PFSK-1 (cell line): ENCODE results near the gene RSF1.

Source experiments
- FOXP2 ChIP-seq: optimal IDR thresholded peaks from 2 replicates; pipeline ENCODE3; 2011; ENCODE audit warnings: borderline replicate concordance, control low read depth, inconsistent platforms; ENCODE audit not compliant: insufficient read depth; ENCODE audit errors: extremely low read length, extremely low read depth
- POLR2AphosphoS5 ChIP-seq: IDR thresholded peaks from 2 replicates; pipeline ENCODE4 v1.6.1; 2012; ENCODE audit warnings: low read depth, mild to moderate bottlenecking, control low read depth, low read length, moderate library complexity
- SIN3A ChIP-seq: IDR thresholded peaks from 2 replicates; pipeline ENCODE4 v1.6.1; 2012; ENCODE audit warnings: mild to moderate bottlenecking, low read length, moderate library complexity, borderline replicate concordance; ENCODE audit not compliant: insufficient read depth
- TAF1 ChIP-seq: IDR thresholded peaks from 2 replicates; pipeline ENCODE4 v1.6.1; 2012; ENCODE audit warnings: low read length, control low read depth, borderline replicate concordance; ENCODE audit not compliant: insufficient read depth
- TF ChIP-seq, protein P1 (sequence below), 2 experiments: IDR thresholded peaks; 2 replicates each; pipeline versions ENCODE4 v1.6.1 to v1.8.0; 2011 to 2012; ENCODE audit warnings: low read depth in 2 of 2, low read length in 2 of 2, control low read depth in 1 of 2, inconsistent platforms in 1 of 2, mild to moderate bottlenecking in 1 of 2, moderate library complexity in 1 of 2; ENCODE audit not compliant: insufficient read depth in 1 of 2

RSF1 gene

DNA sequence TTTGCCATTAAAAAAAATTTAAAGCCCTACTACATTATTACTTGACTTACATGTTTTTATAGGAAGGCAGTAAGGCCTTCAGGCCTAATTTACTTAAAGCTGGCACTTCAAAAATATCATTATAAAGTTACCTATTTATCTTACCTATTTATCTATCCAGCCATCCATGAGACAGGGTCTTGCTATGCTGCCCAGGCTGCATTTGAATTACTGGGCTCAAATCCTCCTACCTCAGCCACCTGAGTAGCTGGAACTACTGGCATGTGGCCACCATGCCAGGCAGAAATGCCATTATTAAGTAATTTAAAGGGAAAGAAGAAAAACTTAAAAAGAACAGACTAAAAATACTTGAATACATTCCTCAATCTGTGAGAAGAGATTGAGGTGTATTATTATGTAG, 122.7 kb downstream of the RSF1 start:
- TF ChIP-seq SIN3A (no peak), TAF1 (no peak), POLR2AphosphoS5 (no peak), FOXP2 (no peak)
- TF ChIP-seq, protein P1, sequence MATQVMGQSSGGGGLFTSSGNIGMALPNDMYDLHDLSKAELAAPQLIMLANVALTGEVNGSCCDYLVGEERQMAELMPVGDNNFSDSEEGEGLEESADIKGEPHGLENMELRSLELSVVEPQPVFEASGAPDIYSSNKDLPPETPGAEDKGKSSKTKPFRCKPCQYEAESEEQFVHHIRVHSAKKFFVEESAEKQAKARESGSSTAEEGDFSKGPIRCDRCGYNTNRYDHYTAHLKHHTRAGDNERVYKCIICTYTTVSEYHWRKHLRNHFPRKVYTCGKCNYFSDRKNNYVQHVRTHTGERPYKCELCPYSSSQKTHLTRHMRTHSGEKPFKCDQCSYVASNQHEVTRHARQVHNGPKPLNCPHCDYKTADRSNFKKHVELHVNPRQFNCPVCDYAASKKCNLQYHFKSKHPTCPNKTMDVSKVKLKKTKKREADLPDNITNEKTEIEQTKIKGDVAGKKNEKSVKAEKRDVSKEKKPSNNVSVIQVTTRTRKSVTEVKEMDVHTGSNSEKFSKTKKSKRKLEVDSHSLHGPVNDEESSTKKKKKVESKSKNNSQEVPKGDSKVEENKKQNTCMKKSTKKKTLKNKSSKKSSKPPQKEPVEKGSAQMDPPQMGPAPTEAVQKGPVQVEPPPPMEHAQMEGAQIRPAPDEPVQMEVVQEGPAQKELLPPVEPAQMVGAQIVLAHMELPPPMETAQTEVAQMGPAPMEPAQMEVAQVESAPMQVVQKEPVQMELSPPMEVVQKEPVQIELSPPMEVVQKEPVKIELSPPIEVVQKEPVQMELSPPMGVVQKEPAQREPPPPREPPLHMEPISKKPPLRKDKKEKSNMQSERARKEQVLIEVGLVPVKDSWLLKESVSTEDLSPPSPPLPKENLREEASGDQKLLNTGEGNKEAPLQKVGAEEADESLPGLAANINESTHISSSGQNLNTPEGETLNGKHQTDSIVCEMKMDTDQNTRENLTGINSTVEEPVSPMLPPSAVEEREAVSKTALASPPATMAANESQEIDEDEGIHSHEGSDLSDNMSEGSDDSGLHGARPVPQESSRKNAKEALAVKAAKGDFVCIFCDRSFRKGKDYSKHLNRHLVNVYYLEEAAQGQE (IDR thresholded peaks at IDR 0.05; ENCODE audit: insufficient read depth in 1 of 2, low read depth in 2 of 2, low read length in 2 of 2) = no peak

DNA sequence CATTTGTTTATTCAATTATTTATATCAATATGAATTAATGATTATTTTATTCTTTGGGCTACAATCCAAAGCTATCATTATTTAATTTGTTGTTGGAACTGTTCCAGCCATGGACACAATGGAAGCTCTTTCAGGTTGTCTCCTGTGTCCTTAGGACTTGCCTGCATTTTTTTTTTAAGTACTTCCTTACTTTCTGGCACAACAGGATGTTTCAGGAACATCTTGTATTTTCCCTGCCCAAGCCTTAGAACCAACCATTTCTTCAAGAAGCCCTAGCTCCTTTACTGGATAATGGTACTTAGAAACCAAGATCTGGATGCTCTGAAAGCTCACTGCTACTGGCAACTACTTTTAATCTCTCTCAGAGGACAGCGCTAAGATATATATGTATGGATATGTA, 125.1 kb downstream of the RSF1 start:
- no peak for TF ChIP-seq FOXP2
- no peak for TF ChIP-seq TAF1
- TF ChIP-seq, protein P1 (IDR thresholded peaks at IDR 0.05; ENCODE audit: insufficient read depth in 1 of 2, low read depth in 2 of 2, low read length in 2 of 2) = no peak
- TF ChIP-seq POLR2AphosphoS5 = no peak
- no peak for TF ChIP-seq SIN3A

DNA sequence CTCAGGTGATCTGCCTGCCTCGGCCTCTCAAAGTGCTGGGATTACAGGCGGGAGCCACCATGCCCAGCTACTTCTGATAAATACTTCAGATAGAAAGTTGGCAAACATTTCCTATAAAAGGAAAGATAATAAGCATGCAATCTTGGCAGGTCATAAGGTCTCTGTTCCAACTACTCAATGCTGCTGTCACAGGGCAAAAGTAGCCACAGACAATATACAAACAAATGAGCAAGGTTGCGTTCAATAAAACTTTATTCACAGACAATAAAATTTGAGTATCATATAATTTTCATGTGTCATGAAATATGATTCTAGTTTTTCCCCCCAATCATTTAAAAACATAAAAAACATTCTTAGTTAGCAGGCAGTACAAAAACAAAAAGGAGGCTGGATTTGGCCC, 129.9 kb downstream of the RSF1 start:
- TF ChIP-seq, protein P1 (IDR thresholded peaks at IDR 0.05; ENCODE audit: insufficient read depth in 1 of 2, low read depth in 2 of 2, low read length in 2 of 2) = no peak
- TF ChIP-seq FOXP2 = no peak

DNA sequence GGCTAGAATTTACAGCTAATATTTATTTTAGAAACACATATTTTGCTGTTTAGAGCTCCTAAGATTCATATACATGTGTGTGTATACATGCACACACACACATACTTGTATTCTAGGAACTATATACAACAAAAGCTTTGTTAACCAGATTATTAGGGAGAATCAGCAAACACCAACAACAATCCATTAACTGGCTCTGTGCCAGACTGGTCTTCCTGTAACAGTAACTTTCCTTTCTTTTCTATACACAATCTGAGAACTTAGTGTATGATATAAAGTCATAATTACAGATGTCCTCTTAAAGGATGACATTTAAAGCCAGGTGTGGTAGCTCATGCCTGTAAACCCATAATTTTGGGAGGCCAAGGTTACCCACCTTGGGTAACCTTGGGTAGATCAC, 133.4 kb downstream of the RSF1 start:
- no peak for TF ChIP-seq POLR2AphosphoS5
- TF ChIP-seq FOXP2 = no peak
- TF ChIP-seq TAF1 = no peak
- TF ChIP-seq, protein P1 (IDR thresholded peaks at IDR 0.05; ENCODE audit: insufficient read depth in 1 of 2, low read depth in 2 of 2, low read length in 2 of 2) = no peak
- no peak for TF ChIP-seq SIN3A

DNA sequence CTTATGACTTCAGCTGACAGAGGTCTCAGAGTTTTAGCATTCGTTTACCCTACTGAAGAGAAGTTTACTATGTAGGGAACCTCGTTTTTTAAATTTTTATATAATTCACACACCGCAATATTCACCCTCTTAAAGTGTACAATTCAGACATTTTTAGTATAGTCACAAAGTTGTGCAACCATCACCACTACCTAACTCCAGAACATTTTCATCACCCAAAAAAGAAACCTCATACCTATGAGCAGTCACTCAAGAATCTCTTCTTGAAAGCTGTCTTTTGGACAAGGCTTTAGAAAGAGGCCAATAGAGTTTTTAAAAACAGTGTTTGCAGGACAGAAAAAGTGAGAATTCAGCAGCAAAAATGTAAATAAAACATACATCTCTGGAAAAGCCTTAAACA, 143.4 kb downstream of the RSF1 start:
- no peak for TF ChIP-seq FOXP2
- TF ChIP-seq SIN3A = no peak
- no peak for TF ChIP-seq TAF1
- TF ChIP-seq, protein P1 (IDR thresholded peaks at IDR 0.05; ENCODE audit: insufficient read depth in 1 of 2, low read depth in 2 of 2, low read length in 2 of 2) = no peak
- TF ChIP-seq POLR2AphosphoS5 = no peak
